Bronchial epithelial cell (primary cell): ENCODE measurements around the gene SH2D3A. TPM values are rescaled to one million over a fixed set of nuclear protein-coding genes. Genes with fewer than 3 reads are reported as not detected.
A peak's percentile ranks its signal among the peaks of the same experiment; 100 is the strongest.

Experiments
- DNase-seq: peaks from one replicate; pipeline ENCODE4 v3.0.0-alpha.2; 2010; ENCODE audit warnings: low read depth
- FAIRE-seq: peaks from 2 replicates; lab custom pipeline; 2011; peaks lifted over from hg19 to GRCh38; lab: Jason Lieb, UNC
- H3K27me3 ChIP-seq: 2 replicates; pipeline ENCODE4 v1.5.1; 2011; ENCODE audit warnings: low read length; ENCODE audit not compliant: control insufficient read depth, insufficient read depth
- H3K36me3 ChIP-seq: 2 replicates; pipeline ENCODE4 v1.5.1; 2011; ENCODE audit warnings: low read length; ENCODE audit not compliant: control insufficient read depth, insufficient read depth
- H3K4me3 ChIP-seq: 2 replicates; pipeline ENCODE4 v1.5.1; 2011; ENCODE audit warnings: mild to moderate bottlenecking, low read depth, low read length, control low read depth
- total RNA-seq: library from RNA; depleted of rRNA; stranded (reverse); fragments of >200 nt; gene quantifications from 2 replicates; pipeline ENCODE4 v1.2.1, GENCODE V29; 2014
- TF ChIP-seq, protein P1 (sequence below): IDR thresholded peaks from 2 replicates; pipeline ENCODE4 v1.5.1; 2011; ENCODE audit warnings: mild to moderate bottlenecking, moderate library complexity, low read length, control low read depth, inconsistent platforms; ENCODE audit not compliant: insufficient read depth, severe bottlenecking

SH2D3A gene
- total RNA-seq, 1 donor from 2014 or later, result 88.5 TPM

DNA sequence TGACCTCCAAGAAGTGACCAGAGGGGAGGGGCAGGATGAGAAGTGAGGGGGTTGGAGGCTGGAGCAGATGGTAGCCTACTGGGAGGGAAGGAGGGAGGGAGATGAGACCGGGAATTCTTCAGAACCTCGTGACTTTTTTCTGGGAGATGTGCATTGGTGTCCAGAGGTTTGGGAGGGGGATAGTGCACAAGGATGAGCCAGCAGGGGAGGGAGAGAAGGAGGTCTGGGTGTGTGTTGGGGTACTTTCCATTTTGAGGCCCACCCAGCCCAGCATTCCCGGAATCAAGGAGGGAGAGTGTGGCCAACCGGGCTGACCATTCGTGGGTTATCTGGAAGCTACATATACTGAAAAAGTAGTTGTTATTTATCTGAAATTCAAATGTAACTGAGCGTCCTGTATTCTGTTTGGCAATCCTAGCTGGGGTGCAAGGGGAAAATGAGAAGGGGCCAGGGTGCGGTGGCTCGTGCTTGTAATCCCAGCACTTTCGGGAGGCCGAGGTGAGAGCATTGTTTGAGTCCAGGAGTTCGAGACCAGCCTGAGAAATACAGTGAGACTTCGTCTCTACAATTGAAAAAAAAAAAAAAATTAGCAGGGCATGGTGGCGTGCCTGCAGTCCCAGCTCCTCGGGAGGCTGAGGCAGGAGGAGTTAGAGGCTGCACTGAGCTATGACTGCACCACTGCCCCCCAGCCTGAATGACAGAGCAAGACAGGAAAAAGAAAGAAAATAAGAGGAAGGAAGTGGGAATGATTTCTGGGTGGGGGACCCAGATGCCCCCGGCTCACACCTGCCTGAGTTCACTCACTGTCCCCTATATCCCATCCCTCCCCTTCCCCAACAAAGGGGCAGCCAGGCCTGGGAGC, 42.4 kb downstream of the SH2D3A start:
- H3K36me3 ChIP-seq, result no peaks in the 10 kb centered on the region
- DNase-seq (no peak), FAIRE-seq (no peak)
- H3K4me3 ChIP-seq, result no peak overlapping the region
- TF ChIP-seq, protein P1, sequence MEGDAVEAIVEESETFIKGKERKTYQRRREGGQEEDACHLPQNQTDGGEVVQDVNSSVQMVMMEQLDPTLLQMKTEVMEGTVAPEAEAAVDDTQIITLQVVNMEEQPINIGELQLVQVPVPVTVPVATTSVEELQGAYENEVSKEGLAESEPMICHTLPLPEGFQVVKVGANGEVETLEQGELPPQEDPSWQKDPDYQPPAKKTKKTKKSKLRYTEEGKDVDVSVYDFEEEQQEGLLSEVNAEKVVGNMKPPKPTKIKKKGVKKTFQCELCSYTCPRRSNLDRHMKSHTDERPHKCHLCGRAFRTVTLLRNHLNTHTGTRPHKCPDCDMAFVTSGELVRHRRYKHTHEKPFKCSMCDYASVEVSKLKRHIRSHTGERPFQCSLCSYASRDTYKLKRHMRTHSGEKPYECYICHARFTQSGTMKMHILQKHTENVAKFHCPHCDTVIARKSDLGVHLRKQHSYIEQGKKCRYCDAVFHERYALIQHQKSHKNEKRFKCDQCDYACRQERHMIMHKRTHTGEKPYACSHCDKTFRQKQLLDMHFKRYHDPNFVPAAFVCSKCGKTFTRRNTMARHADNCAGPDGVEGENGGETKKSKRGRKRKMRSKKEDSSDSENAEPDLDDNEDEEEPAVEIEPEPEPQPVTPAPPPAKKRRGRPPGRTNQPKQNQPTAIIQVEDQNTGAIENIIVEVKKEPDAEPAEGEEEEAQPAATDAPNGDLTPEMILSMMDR, result no peak
- H3K27me3 ChIP-seq, result no peaks in the 10 kb centered on the region

DNA sequence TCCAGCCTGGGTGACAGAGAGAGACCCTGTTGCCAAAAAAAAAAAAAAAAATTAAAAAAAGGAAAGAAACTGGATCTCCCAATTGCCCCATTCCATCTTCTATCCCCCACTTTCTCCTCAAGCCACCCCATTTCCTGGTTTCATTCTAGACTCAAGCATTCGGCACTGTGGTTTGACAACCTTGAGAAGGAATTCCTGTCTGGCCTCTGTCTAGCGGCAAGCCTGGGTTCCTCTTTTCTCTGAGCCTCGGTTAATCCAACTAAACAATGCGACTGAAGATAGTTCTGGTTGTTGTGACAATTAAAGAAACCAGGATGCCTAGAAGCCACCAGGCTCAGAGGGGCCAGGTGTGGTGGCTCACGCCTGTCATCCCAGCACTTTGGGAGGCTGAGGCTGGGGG, 43.5 kb downstream of the SH2D3A start:
- no peak for FAIRE-seq

DNA sequence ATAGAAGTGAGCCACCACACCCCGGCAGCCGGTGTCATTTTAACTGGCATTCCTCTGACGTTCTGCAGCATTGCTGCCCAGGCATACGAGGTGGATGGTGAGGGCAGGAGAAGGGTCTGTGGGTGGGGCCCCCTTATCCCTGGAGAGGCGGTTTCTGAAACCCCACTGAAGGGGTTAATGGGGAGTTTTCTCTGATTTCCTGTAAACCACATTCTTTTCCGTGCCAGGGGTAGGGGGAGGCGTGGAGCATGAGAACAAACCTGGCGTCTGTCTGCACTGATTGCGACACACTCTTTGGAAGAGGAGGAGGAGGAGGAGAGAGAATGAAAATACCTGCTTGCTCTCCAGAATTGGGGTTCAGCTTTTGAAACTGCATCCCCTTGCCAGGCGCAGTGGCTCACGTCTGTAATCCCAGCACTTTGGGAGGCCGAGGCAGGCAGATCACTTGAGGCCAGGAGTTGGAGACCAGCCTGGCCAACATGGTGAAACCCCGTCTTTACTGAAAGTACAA, 44.1 kb downstream of the SH2D3A start:
- TF ChIP-seq, protein P1, result no peak
- Histone ChIP-seq H3K27me3 (no peaks in the 10 kb centered on the region), H3K36me3 (no peaks in the 10 kb centered on the region), H3K4me3 (no peak overlapping the region)
- no peak for FAIRE-seq
- DNase-seq, result peak; percentile 36

More for the DNA sequence above, 43.5 kb downstream of the SH2D3A start:
- Histone ChIP-seq H3K36me3 (no peaks in the 10 kb centered on the region), H3K27me3 (no peaks in the 10 kb centered on the region), H3K4me3 (no peak overlapping the region)
- DNase-seq, result no peak
- TF ChIP-seq, protein P1, result no peak

DNA sequence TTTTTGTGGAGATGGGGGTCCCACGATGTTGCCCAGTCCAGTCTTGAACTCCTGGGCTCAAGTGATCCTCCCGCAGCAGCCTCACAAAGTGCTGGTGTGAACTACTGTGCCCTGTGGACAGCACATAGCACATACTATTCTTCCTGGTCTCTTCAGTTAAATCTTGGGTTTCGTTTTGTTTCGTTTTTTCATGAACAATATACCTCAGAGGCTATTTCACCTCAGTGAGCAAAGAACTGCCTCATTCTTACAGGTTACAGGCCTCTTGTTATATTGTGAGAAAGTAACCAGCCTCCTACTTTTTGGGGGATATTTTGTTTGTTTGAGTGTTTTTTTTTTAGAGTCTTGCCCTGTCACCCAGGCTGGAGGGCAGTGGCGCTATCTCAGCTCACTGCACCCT, 45.5 kb downstream of the SH2D3A start:
- Histone ChIP-seq H3K36me3 (no peaks in the 10 kb centered on the region), H3K27me3 (no peaks in the 10 kb centered on the region), H3K4me3 (no peak overlapping the region)
- FAIRE-seq (no peak), DNase-seq (no peak)
- TF ChIP-seq, protein P1, result no peak

DNA sequence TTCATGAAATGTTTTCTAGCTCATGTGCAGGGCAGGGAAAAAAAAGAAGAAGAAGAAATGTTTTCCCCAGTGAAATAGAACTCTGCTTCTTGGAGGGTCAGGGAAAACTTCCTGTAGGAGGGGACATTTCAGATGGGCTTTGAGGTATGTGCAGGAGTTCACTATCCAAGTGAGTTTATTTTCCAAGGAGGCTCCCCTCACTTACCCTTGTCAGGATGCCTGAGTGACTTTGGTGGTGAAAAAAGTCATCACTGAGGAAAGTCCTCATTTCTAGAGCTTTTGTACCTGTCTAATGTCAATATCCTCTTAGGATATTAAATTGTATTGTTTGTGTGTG, 46.1 kb downstream of the SH2D3A start:
- DNase-seq (no peak), FAIRE-seq (no peak)
- Histone ChIP-seq H3K4me3 (no peak overlapping the region), H3K36me3 (no peaks in the 10 kb centered on the region), H3K27me3 (no peaks in the 10 kb centered on the region)
- TF ChIP-seq, protein P1, result no peak
